Panc1 (cell line): ENCODE measurements around the gene PLBD2. TPM values are rescaled to one million over a fixed set of nuclear protein-coding genes. Genes with fewer than 3 reads are reported as not detected.

Source experiments
- ATAC-seq: fragments of 200-7000 bp; cut with Tn5 transposase; 2 replicates; pipeline ENCODE4 v1.9.1; 2020; ENCODE audit warnings: mild to moderate bottlenecking, moderate library complexity
- BruUV-seq: library from RNA; stranded (reverse); fragments of 400-500 nt; replicated peaks from 2 replicates; lab custom pipeline; 2021; lab: Mats Ljungman, UMichigan
- CTCF ChIA-PET: fragments of 300-600 bp; sonication (Branson Sonifier 250); formaldehyde crosslinking; loops from one replicate; lab custom pipeline; 2022; ENCODE audit warnings: antibody characterized with exemption; lab: Charles Lee
- POLR2A ChIA-PET: fragments of 300-600 bp; sonication (Branson Sonifier 250); formaldehyde crosslinking; loops from one replicate; lab custom pipeline; 2022; ENCODE audit warnings: antibody characterized with exemption; lab: Charles Lee
- DNase-seq: peaks from one replicate; pipeline ENCODE4 v3.0.0-alpha.2; 2010; ENCODE audit warnings: low read depth, low spot score
- H3K27ac ChIP-seq: 2 replicates; pipeline ENCODE4 v1.5.1; 2011; ENCODE audit warnings: mild to moderate bottlenecking, low read length, inconsistent platforms
- H3K27me3 ChIP-seq: fragments of 200-500 bp; sonication (Bioruptor generic); 2 replicates; pipeline ENCODE4 v1.6.0; 2014; ENCODE audit warnings: low read length, inconsistent platforms; ENCODE audit not compliant: control insufficient read depth, insufficient read depth
- H3K36me3 ChIP-seq: fragments of 200-500 bp; sonication (Bioruptor generic); 2 replicates; pipeline ENCODE4 v1.5.1; 2014; ENCODE audit warnings: inconsistent platforms, mild to moderate bottlenecking, low read length, moderate library complexity; ENCODE audit not compliant: control insufficient read depth, insufficient read depth
- H3K4me1 ChIP-seq: 2 replicates; pipeline ENCODE4 v1.5.1; 2011; ENCODE audit warnings: inconsistent platforms, mild to moderate bottlenecking, low read length, moderate library complexity; ENCODE audit not compliant: control insufficient read depth, insufficient read depth
- H3K4me3 ChIP-seq, 2 experiments: 2 replicates each; pipeline ENCODE4 v1.5.1; 2011 to 2012; ENCODE audit warnings: low read depth in 2 of 2, low read length in 2 of 2, mild to moderate bottlenecking in 2 of 2, inconsistent platforms in 1 of 2, moderate library complexity in 1 of 2
- H3K9me3 ChIP-seq: fragments of 200-500 bp; sonication (Bioruptor generic); 2 replicates; pipeline ENCODE4 v1.5.1; 2014; ENCODE audit warnings: low read depth, mild to moderate bottlenecking, inconsistent platforms, low read length, moderate library complexity; ENCODE audit not compliant: control insufficient read depth, insufficient read depth
- CTCF ChIP-seq: fragments of 450-650 bp; IDR thresholded peaks from 2 replicates; pipeline ENCODE4 v1.5.1; 2017; ENCODE audit warnings: mild to moderate bottlenecking
- POLR2AphosphoS5 ChIP-seq: IDR thresholded peaks from 2 replicates; pipeline ENCODE4 v1.6.1; 2012; ENCODE audit warnings: mild to moderate bottlenecking, low read depth, low read length, moderate library complexity
- REST ChIP-seq, 2 experiments: IDR thresholded peaks; 2 replicates each; pipeline ENCODE4 v1.6.1; 2011 to 2012; ENCODE audit warnings: low read depth in 2 of 2, control low read depth in 1 of 2, low read length in 1 of 2, mild to moderate bottlenecking in 1 of 2, moderate library complexity in 1 of 2; ENCODE audit not compliant: insufficient read depth in 1 of 2
- SIN3A ChIP-seq: IDR thresholded peaks from 2 replicates; pipeline ENCODE4 v1.6.1; 2012; ENCODE audit warnings: low read depth, mild to moderate bottlenecking, low read length, moderate library complexity, borderline replicate concordance; ENCODE audit not compliant: insufficient read depth
- TCF7L2 ChIP-seq: IDR thresholded peaks from 2 replicates; pipeline ENCODE4 v1.6.1; 2011; ENCODE audit warnings: mild to moderate bottlenecking, low read depth, low read length, inconsistent platforms
- in situ Hi-C: cut with HindIII; loops from 2 replicates; pipeline ENCODE4 v1.10.0; 2016; ENCODE audit warnings: low sequenced_read_pairs, low pct_unique_long_range_greater_than_20kb
- intact Hi-C: fragments of 100-400 bp; cut with micrococcal nuclease; formaldehyde crosslinking; loops from one replicate; pipeline ENCODE4 v1.10.0; 2022; ENCODE audit not compliant: unreplicated experiment
- total RNA-seq: library from RNA; stranded (reverse); gene quantifications from one replicate; pipeline ENCODE4 v1.2.1, GENCODE V29; 2021; ENCODE audit not compliant: unreplicated experiment

PLBD2 gene
- total RNA-seq, 1 experiment from 2014 or later = 69.7 TPM

DNA sequence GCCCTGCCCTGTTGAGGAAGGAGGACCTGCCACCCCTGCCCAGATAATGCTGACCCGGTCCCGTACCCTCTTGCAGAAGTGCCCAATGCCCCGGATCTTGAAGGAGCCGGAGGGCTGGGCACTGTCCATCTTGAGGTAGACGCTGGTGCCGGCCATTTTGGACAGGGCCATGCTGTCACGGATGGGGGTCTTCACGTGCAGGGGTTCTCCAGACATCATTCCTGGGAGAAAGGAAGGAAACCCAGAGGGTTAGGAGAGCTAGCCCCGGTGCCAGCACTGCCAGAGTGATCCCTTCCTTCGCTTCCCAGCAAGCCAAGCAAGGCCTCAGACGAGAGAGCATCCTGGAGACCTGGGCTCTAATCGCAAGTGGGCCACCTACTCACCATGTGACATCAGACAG is 41.1 kb downstream of the PLBD2 start:
- POLR2A ChIA-PET = no interaction called here
- no peaks in the 10 kb centered on the region for H3K27me3 ChIP-seq
- H3K4me3 ChIP-seq = no peak overlapping the region
- no peak for TF ChIP-seq SIN3A
- no peak for TF ChIP-seq POLR2AphosphoS5
- no peak for TF ChIP-seq TCF7L2
- TF ChIP-seq REST (IDR thresholded peaks at IDR 0.05; ENCODE audit: insufficient read depth in 1 of 2, low read depth in 2 of 2, low read length in 1 of 2) = no peak
- no peak for TF ChIP-seq CTCF
- DNase-seq (no peak), ATAC-seq (peak; percentile 27; the same call in 1 of the 2 replicates)
- no peaks in the 10 kb centered on the region for H3K36me3 ChIP-seq
- intact Hi-C loops = no loop called here
- no peaks in the 10 kb centered on the region for H3K4me1 ChIP-seq
- no peaks in the 10 kb centered on the region for H3K9me3 ChIP-seq
- BruUV-seq = no TSS peak
- CTCF ChIA-PET = no interaction called here
- in situ Hi-C loops = no loop called here
- H3K27ac ChIP-seq = no peak overlapping the region

- intact Hi-C loops (no loop called here), in situ Hi-C loops (no loop called here)
- no peak for DNase-seq
- Histone ChIP-seq H3K27me3 (no peaks in the 10 kb centered on the region), H3K9me3 (no peaks in the 10 kb centered on the region), H3K36me3 (no peaks in the 10 kb centered on the region), H3K4me1 (no peaks in the 10 kb centered on the region), H3K27ac (no peak overlapping the region), H3K4me3 (no peak overlapping the region)
- CTCF ChIA-PET = no interaction called here
- POLR2A ChIA-PET = no interaction called here
- no TSS peak for BruUV-seq
- ATAC-seq = no peak
- TF ChIP-seq TCF7L2 = no peak
- no peak for TF ChIP-seq POLR2AphosphoS5
- no peak for TF ChIP-seq CTCF
- TF ChIP-seq SIN3A = no peak
- TF ChIP-seq REST (IDR thresholded peaks at IDR 0.05; ENCODE audit: insufficient read depth in 1 of 2, low read depth in 2 of 2, low read length in 1 of 2) = no peak
These were observed 42.0 kb downstream of the PLBD2 start for GRCh38 chr12:113400362-113400761.
